ENCODE results near the gene LRPAP1.
A peak's percentile ranks its signal among the peaks of the same experiment; 100 is the strongest.

Gene LRPAP1

GRCh38 chr4:3483471-3483921 lies 48.7 kb downstream of the LRPAP1 start:
- DNase-seq, result no peak

GRCh38 chr4:3482707-3483106 lies 49.5 kb downstream of the LRPAP1 start:
- no peak for DNase-seq

- DNase-seq, result peak; percentile 21
Measured at GRCh38 chr4:3481783-3482393, 50.3 kb downstream of the LRPAP1 start.

- peak; percentile 93 for DNase-seq
Measured at GRCh38 chr4:3481113-3481531, 51.1 kb downstream of the LRPAP1 start.

GRCh38 chr4:3480528-3481112 lies 51.6 kb downstream of the LRPAP1 start:
- peak; percentile 75 for DNase-seq

GRCh38 chr4:3479358-3480101 lies 52.7 kb downstream of the LRPAP1 start:
- no peak for DNase-seq

GRCh38 chr4:3478446-3479357 lies 53.5 kb downstream of the LRPAP1 start:
- DNase-seq, result no peak

- DNase-seq, result peak; percentile 66
Measured at GRCh38 chr4:3477750-3478430, 54.3 kb downstream of the LRPAP1 start.

- DNase-seq, result no peak
Measured at GRCh38 chr4:3476936-3477749, 55.1 kb downstream of the LRPAP1 start.

GRCh38 chr4:3476341-3476747 lies 55.9 kb downstream of the LRPAP1 start:
- DNase-seq, result no peak

GRCh38 chr4:3475713-3476260 lies 56.4 kb downstream of the LRPAP1 start:
- DNase-seq, result no peak

- no peak for DNase-seq
Measured at GRCh38 chr4:3475041-3475712, 57.0 kb downstream of the LRPAP1 start.

- DNase-seq, result no peak
Measured at GRCh38 chr4:3473996-3474765, 58.0 kb downstream of the LRPAP1 start.

GRCh38 chr4:3473181-3473950 lies 58.9 kb downstream of the LRPAP1 start:
- no peak for DNase-seq

- DNase-seq, result peak; percentile 73
Measured at GRCh38 chr4:3472411-3473141, 59.6 kb downstream of the LRPAP1 start.

GRCh38 chr4:3471886-3472285 lies 60.3 kb downstream of the LRPAP1 start:
- DNase-seq, result no peak

- DNase-seq, result no peak
Measured at GRCh38 chr4:3471098-3471760, 61.0 kb downstream of the LRPAP1 start.
